NAMALWA (cell line): Measurements from ENCODE around the gene PRORP.
"Not testable (repeated sequence)": the region's sequence is repeated elsewhere in the genome, so short reads cannot be mapped to it uniquely, and the experiment has no call there.

Experiments used
- DNase-seq: peaks from one replicate; pipeline ENCODE4 v3.0.0-alpha.2; 2015; ENCODE audit warnings: low spot score

PRORP gene

DNA sequence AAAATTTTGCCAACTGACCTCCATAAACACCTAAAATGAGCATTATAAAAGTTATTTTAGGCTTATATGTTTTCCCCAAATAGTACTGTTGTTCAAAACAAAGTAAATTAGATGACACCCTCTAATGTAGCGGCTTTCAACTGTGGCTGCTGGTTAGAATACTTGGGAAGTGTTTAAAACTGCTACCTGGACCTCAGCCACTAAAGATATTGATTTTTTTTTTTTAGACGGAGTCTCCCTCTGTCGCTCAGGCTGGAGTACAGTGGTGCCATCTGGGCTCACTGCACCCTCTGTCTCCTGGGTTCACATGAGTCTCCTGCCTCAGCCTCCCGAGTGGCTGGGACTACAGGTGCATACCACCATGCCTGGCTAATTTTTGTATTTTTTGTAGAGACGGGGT lies 16.2 kb downstream of the PRORP start:
- DNase-seq, result no peak

DNA sequence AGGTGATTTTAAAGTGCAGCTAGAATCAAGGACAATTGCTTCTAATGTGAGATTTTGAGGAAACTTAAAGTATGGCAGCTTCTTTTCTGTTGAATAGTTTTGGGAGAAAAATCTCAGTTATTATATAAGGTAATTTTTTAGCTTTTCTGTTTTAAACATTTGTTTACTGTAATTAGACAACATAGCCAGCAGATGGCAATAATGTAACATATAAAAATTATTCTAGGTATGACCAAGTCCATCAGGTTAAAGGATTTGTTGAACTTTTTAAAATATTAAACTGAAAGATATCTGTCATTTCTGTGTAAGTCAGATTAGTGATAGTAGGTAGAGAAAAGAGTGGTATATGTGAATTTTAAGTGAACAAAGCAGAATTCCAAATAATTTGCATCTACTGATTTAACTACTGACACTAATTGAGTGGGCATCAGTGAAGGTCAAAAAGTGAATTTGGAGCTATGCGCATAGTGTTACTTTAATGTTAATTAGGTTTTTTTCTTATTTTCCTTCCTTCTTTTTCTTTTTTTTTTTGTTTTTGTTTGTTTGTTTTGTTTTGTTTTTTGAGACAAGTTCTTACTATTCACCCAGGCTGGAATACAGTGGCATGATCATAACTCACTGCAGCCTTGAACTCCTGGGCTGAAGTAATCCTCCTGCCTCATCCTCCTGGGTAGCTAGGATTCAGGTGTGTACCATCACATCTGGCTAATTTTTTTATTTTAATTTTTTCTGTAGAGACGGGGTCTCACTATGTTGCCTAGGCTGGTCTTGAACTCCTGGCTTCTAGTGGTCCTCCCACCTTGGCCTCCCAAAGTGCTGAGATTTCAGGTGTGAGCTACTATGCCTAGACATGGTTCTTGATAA lies 18.6 kb downstream of the PRORP start:
- peak; percentile 35 for DNase-seq

DNA sequence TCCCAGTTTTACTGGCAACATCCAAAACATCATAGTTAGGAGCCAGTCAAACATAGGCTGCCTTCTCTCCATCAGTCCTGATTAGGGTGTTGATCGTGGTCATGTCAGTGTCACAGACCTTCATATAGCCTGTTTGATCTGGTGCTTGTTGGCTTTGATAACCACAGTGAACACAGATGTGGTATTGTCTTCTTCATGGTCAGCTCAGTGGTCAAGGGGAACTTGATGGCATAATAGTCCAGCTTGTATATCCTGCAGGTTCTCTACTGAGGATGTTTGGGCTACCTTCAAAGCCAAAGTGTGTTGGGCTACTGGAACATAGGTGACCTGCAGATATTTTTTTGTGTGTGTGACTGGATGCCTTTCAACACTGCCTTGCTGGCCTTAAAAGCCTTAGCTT lies 21.7 kb downstream of the PRORP start:
- DNase-seq, result no peak

GRCh38 chr14:35146711-35147149 lies 24.4 kb downstream of the PRORP start:
- DNase-seq, result no peak

- no peak for DNase-seq
These were observed 24.8 kb downstream of the PRORP start for GRCh38 chr14:35147186-35147585.

DNA sequence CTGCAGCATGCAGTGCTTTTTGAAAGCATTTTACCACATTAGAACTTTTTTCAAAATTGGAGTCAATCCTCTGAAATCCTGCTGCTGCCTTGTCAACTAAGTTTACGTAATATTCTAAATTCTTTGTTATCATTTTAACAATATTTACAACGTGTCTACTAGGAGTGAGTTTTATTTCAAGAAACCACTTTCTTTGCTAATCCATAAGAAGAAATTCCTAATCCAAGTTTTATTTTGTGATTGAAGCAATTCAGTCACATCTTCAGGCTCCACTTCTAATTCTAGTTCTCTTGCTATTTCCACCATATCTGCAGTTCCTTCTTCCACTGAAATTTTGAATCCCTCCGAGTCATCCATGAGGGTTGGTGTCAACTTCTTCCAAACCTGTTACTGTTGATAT lies 25.4 kb downstream of the PRORP start:
- DNase-seq, result no peak

DNA sequence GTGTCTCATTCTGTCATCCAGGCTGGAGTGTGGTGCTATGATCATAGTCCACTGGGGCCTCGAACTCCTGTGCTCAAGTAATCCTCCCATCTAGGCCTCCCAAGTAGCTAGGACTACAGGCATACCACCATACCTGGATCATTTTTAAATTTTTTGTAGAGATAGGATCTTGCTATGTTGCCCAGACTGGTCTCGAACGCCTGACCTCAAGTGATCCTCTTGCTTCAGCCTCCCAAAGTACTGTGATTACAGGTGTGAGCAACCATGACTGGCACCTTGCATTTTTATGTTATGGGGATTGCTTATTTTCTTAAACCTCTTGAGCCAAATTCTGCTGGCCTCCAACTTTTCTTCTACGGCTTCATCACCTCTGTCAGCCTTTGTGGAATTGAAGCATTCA lies 26.9 kb downstream of the PRORP start:
- DNase-seq, result no peak

GRCh38 chr14:35152531-35152930 lies 30.2 kb downstream of the PRORP start:
- not testable (repeated sequence) for DNase-seq

GRCh38 chr14:35154016-35154415 lies 31.7 kb downstream of the PRORP start:
- DNase-seq, result no peak

DNA sequence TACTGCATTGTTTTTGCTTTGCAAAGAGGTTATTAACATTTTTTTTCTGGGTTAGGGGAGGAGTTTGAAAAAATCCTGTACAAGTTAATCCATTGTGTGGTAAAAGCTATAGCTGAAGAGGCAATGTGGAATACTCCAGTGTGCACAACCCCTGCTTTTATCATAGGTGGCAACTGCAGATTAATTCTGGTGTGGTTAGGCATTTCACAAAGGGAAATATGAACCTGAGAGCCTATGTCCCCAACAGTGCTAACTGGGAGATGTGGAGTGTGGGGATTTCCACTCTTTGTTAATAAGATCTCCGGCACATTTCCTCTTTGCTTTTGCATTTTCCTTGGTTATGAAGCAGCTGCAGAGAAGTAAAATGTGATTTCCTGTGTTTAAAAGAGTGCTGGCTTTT lies 33.6 kb downstream of the PRORP start:
- peak; percentile 35 for DNase-seq

- no peak for DNase-seq
These were observed 36.1 kb downstream of the PRORP start for GRCh38 chr14:35158491-35158890.

DNA sequence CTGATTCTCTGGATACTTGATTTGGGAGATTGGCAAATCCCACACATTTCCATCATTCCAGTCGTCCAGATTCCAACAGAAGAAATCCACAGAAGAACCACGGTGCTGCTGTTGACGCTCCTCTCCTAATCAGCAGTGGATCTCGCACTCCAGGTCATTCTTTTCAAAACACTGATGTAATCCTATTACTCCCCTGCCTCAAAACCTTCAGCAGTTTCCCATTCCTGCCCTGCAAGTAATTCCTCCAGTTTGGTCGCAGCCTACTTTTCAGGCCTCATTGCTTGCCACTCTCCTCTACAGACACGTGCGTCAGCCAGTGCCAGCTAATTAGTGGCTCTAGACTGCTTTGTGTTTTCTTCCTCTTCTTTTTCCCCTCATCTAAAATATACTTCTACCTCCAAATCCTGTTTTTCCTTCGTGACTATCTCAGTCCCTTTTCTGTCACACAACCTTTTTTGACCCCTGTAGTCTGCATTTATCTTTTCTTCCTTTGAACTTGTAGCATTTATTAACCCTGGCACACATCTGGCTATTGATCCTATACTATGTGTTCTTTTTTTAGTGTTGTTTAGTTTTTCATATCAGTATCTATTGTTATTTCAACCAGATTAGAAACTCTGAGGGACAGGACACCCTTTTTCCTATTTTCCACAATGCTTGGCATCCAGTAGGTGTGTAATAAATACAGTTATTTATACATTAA lies 36.8 kb downstream of the PRORP start:
- no peak for DNase-seq

GRCh38 chr14:35159742-35160409 lies 37.5 kb downstream of the PRORP start:
- no peak for DNase-seq

DNA sequence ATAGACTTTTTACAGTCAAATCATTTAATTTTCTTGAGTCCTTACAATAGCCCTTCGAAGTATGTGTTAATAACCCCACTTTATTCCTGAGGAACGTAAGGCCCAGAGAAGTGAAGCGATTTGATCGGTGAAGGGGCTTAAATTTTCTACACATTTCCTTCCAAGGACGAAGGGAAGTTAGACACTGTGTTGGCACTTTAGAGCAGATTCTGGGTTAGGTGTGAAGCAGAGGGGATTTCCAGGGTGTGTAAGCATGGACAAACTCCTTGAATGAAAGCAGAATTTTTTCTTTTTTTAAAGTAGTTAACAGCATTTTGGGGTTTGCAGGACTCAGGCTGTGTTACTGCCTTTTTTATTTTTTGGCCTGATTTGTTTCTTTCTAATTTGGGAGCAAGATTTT lies 38.9 kb downstream of the PRORP start:
- DNase-seq, result no peak

DNA sequence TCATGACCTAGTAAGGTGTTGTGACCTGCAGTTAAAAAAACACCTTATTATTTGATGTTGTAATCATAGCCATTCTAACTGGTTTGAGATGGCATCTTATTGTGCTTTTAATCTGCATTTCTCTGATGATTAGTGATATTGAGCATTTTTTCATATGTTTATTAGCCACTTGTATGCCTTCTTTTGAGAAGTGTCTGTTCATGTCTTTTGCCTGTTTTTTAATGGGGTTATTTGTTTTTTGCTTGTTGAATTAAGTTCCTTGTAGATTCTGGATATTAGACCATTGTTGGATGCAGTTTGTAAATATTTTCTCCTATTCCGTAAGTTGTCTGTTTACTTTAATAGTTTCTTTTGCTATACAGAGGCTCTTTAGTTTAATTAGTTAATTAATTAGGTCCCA lies 41.0 kb downstream of the PRORP start:
- no peak for DNase-seq

GRCh38 chr14:35164849-35165248 lies 42.5 kb downstream of the PRORP start:
- DNase-seq, result no peak

DNA sequence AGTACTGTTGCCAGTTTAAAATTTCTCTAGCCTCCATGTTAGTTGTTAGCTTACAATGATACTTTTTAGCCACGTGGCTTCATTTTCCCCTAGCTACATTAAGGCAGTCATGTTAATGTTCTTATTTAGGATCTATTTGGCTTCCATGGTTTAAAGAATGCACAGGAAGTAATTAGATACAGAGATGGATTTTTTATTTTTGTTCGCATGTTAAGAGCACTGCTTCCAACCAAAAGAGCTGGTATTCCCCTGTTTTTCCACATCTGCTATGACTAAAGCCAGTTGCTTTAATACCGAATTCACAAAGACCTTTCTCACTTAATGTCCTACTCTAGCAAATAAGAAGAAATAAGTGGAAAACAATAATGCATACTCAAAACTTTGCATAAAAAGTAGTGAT lies 45.1 kb downstream of the PRORP start:
- DNase-seq, result no peak
